OCI-LY3 (cell line): ENCODE measurements around the gene NSG1.
"Not testable (repeated sequence)": the region's sequence is repeated elsewhere in the genome, so short reads cannot be mapped to it uniquely, and the experiment has no call there.

Source experiments
- H2AFZ ChIP-seq: fragments of 200-600, 300-600 bp; shearing (Covaris generic); 2 replicates; pipeline ENCODE4 v1.6.0; 2014; ENCODE audit warnings: antibody characterized with exemption, low read depth, low read length
- H3K27ac ChIP-seq: fragments of 200-600, 300-600 bp; sonication (generic); 2 replicates; pipeline ENCODE4 v1.5.1; 2014; ENCODE audit warnings: mild to moderate bottlenecking, low read length, moderate library complexity, mixed read lengths
- H3K27me3 ChIP-seq: fragments of 200-600, 300-600 bp; sonication (generic); 2 replicates; pipeline ENCODE4 v1.6.1; 2014; ENCODE audit warnings: low read depth, low read length, mixed read lengths
- H3K36me3 ChIP-seq: fragments of 200-600, 300-600 bp; sonication (generic); replicated peaks from 2 replicates; pipeline ENCODE3; 2014; ENCODE audit warnings: low read depth, low read length, mixed read lengths
- H3K4me1 ChIP-seq: fragments of 300-600, 200-600 bp; sonication (generic); 2 replicates; pipeline ENCODE4 v1.6.1; 2014; ENCODE audit warnings: low read length, mixed read lengths
- H3K4me2 ChIP-seq: fragments of 200-600, 300-600 bp; sonication (generic); 2 replicates; pipeline ENCODE4 v1.6.1; 2014; ENCODE audit warnings: low read length, mixed read lengths
- H3K4me3 ChIP-seq: fragments of 300-600, 200-600 bp; sonication (generic); 2 replicates; pipeline ENCODE4 v1.5.1; 2014; ENCODE audit warnings: antibody characterized with exemption, mild to moderate bottlenecking, low read length, moderate library complexity
- H3K79me2 ChIP-seq: fragments of 300-600, 200-600 bp; shearing (Covaris generic); 2 replicates; pipeline ENCODE4 v1.6.1; 2014; ENCODE audit warnings: mild to moderate bottlenecking, low read length, mixed read lengths
- H3K9ac ChIP-seq: fragments of 300-600, 200-600 bp; shearing (Covaris generic); 2 replicates; pipeline ENCODE4 v1.6.0; 2014; ENCODE audit warnings: mild to moderate bottlenecking, low read length, moderate library complexity
- H3K9me3 ChIP-seq: fragments of 200-600, 300-600 bp; shearing (Covaris generic); 2 replicates; pipeline ENCODE4 v1.6.1; 2014; ENCODE audit warnings: low read length, mixed read lengths; ENCODE audit not compliant: insufficient read depth
- H4K20me1 ChIP-seq: fragments of 200-600, 300-600 bp; sonication (generic); 2 replicates; pipeline ENCODE4 v1.6.1; 2016; ENCODE audit warnings: low read length, mixed read lengths; ENCODE audit not compliant: insufficient read depth
- EZH2phosphoT487 ChIP-seq: fragments of 200-600 bp; shearing (Covaris generic); IDR thresholded peaks from 2 replicates; pipeline ENCODE4 v1.6.1; 2018; ENCODE audit warnings: antibody characterized with exemption, mixed run types, low read depth
- TF ChIP-seq, protein P1 (sequence below): fragments of 200-600, 300-600 bp; sonication (generic); IDR thresholded peaks from 2 replicates; pipeline ENCODE4 v1.5.1; 2014; ENCODE audit warnings: antibody characterized with exemption, low read length, low read depth

Gene NSG1

GRCh38 chr4:4421356-4421755, 34.5 kb downstream of the NSG1 start:
- Histone ChIP-seq H3K27me3 (no peaks in the 10 kb centered on the region), H3K79me2 (no peaks in the 10 kb centered on the region), H3K9me3 (no peaks in the 10 kb centered on the region), H3K36me3 (peaks cover 21% of the 10 kb centered on the region), H3K27ac (no peak overlapping the region), H3K4me2 (no peak overlapping the region), H4K20me1 (no peaks in the 10 kb centered on the region), H3K9ac (no peak overlapping the region), H3K4me1 (no peaks in the 10 kb centered on the region), H2AFZ (no peak overlapping the region), H3K4me3 (no peak overlapping the region)
- TF ChIP-seq EZH2phosphoT487 = no peak
- TF ChIP-seq, protein P1, sequence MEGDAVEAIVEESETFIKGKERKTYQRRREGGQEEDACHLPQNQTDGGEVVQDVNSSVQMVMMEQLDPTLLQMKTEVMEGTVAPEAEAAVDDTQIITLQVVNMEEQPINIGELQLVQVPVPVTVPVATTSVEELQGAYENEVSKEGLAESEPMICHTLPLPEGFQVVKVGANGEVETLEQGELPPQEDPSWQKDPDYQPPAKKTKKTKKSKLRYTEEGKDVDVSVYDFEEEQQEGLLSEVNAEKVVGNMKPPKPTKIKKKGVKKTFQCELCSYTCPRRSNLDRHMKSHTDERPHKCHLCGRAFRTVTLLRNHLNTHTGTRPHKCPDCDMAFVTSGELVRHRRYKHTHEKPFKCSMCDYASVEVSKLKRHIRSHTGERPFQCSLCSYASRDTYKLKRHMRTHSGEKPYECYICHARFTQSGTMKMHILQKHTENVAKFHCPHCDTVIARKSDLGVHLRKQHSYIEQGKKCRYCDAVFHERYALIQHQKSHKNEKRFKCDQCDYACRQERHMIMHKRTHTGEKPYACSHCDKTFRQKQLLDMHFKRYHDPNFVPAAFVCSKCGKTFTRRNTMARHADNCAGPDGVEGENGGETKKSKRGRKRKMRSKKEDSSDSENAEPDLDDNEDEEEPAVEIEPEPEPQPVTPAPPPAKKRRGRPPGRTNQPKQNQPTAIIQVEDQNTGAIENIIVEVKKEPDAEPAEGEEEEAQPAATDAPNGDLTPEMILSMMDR = no peak

DNA sequence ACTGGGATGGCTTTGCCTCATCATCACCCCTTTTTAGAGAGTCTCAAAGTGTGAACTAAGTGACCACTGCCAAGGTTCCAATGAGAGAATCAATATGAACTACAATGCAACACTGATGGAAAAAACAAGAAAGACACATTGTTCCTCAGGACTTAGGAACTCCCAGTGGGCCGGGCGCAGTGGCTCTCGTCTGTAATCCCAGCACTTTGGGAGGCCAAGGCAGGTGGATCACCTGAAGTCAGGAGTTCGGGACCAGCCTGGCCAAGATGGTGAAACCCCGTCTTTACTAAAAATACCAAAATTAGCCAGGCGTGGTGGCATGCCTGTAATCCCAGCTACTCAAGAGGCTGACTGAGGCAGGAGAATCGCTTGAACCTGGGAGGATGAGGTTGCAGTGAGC, 35.2 kb downstream of the NSG1 start:
- not testable (repeated sequence) for H3K27me3 ChIP-seq, H3K79me2 ChIP-seq, H3K4me2 ChIP-seq, H3K27ac ChIP-seq, H3K9ac ChIP-seq, H2AFZ ChIP-seq, H4K20me1 ChIP-seq, H3K4me3 ChIP-seq, H3K4me1 ChIP-seq, H3K9me3 ChIP-seq
- peaks cover 21% of the 10 kb centered on the region for H3K36me3 ChIP-seq

GRCh38 chr4:4422856-4423499, 36.1 kb downstream of the NSG1 start:
- Histone ChIP-seq H3K27me3 (no peaks in the 10 kb centered on the region), H3K9me3 (no peaks in the 10 kb centered on the region), H3K79me2 (no peaks in the 10 kb centered on the region), H3K4me1 (no peaks in the 10 kb centered on the region), H3K36me3 (peaks cover 21% of the 10 kb centered on the region), H2AFZ (no peak overlapping the region), H3K9ac (no peak overlapping the region), H4K20me1 (no peaks in the 10 kb centered on the region), H3K4me2 (no peak overlapping the region), H3K4me3 (no peak overlapping the region), H3K27ac (no peak overlapping the region)
- TF ChIP-seq, protein P1 = no peak
- TF ChIP-seq EZH2phosphoT487 = no peak

DNA sequence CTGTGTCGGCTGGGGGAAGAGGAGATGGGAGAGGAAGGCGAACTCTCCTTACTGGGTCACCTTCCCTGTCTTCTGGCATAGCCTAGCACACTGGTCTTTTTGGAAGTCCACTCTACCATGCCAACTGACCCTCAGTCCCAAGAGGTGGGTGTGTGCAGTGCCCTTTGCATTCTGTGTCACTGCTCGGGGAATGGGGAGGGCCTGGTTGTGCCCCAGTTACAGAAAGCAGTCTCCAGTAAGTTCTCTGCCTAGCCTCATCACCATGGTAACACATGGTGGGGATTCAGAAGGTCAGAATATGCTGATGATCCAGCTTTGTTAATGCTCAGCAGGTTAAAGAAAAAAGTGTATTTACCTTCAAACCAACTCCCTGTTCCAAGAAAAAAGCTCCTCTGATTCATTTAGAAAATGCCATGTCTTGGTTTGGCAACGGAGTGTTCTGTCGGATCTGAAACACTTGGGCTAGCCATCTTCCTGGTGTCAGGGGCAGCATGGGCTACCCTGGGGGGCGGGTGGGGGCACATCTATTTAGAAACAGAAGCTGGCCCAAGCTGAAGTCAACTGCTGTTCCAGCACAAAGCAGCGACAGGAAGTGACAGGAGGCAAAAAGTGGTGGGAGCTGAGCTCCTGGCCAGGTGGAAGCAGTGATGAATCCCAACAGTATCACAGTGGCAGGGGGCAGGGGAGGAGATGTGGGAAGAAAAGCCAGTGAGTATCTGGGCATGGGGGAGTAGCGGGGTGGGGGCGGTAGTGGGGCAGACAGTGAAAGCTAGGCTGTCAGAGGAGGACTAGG, 37.0 kb downstream of the NSG1 start:
- H3K36me3 ChIP-seq = peaks cover 18% of the 10 kb centered on the region
- H3K4me2 ChIP-seq = no peak overlapping the region
- H3K9me3 ChIP-seq = no peaks in the 10 kb centered on the region
- H3K9ac ChIP-seq = no peak overlapping the region
- no peaks in the 10 kb centered on the region for H4K20me1 ChIP-seq
- H3K27me3 ChIP-seq = no peaks in the 10 kb centered on the region
- no peaks in the 10 kb centered on the region for H3K4me1 ChIP-seq
- H2AFZ ChIP-seq = no peak overlapping the region
- no peak overlapping the region for H3K27ac ChIP-seq
- H3K79me2 ChIP-seq = no peaks in the 10 kb centered on the region
- TF ChIP-seq, protein P1 = no peak
- TF ChIP-seq EZH2phosphoT487 = no peak
- H3K4me3 ChIP-seq = no peak overlapping the region
